Measurements from ENCODE around the gene MAPK8IP2.

DNA sequence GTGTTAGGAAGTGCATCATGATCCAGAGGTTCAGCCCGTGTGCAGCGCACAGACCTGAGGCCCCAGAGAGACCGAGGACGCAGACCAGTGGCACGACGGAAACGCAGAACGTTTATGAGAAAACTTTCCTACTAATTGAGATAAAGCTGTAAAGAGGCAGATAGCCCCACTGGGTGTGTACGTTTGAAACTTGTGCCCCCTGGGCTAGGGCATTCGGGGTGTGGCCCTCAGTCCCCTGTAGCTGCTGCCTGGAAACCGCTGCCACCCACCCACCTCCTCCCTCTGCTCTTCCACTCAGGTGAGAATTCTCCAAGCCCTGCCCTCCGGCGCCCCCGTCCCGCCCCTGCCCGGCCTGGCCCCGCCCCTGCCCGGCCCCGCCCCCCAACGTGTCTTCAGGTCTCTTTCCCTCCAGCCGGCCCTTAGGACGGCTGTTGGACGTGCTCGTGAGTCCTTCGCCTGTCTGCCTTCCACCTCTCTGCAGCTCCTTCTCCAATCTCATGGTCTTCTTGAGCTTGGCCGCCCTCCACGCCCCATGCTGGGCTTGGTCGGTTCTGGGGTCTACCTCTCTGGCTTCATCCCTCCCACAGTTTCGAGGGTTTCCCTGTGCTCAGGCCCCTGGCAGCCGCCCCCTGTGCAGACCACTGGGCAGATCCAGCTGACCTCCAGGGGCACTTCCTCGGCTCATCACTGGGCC is 12.1 kb downstream of the MAPK8IP2 start:
- TF ChIP-seq, protein P1, sequence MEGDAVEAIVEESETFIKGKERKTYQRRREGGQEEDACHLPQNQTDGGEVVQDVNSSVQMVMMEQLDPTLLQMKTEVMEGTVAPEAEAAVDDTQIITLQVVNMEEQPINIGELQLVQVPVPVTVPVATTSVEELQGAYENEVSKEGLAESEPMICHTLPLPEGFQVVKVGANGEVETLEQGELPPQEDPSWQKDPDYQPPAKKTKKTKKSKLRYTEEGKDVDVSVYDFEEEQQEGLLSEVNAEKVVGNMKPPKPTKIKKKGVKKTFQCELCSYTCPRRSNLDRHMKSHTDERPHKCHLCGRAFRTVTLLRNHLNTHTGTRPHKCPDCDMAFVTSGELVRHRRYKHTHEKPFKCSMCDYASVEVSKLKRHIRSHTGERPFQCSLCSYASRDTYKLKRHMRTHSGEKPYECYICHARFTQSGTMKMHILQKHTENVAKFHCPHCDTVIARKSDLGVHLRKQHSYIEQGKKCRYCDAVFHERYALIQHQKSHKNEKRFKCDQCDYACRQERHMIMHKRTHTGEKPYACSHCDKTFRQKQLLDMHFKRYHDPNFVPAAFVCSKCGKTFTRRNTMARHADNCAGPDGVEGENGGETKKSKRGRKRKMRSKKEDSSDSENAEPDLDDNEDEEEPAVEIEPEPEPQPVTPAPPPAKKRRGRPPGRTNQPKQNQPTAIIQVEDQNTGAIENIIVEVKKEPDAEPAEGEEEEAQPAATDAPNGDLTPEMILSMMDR (IDR thresholded peaks at IDR 0.05; ENCODE audit: low read length), result no peak
- TF ChIP-seq EZH2 (IDR thresholded peaks at IDR 0.05; ENCODE audit: borderline replicate concordance, low read length), result no peak

Data from OCI-LY1 (cell line).